Breast epithelium (tissue), 4 donors: ENCODE data around the gene NR2F2. TPM values are rescaled to one million over a fixed set of nuclear protein-coding genes. Genes with fewer than 3 reads are reported as not detected.
A peak's percentile ranks its signal among the peaks of the same experiment; 100 is the strongest.

Experiments
- DNase-seq, 2 donors: peaks; one replicate each; pipeline ENCODE4 v3.0.0-alpha.2; 2019; ENCODE audit warnings: low spot score in 2 of 2
- H3K27ac ChIP-seq, 2 donors: fragments of 200-600 bp; sonication (generic) in 1 of 2; one replicate each; pipeline ENCODE4 v1.5.1; 2016 to 2019; ENCODE audit warnings: mild to moderate bottlenecking in 1 of 2
- H3K27me3 ChIP-seq, 2 donors: fragments of 200-600 bp; sonication (generic) in 1 of 2; one replicate each; pipeline versions ENCODE4 v1.5.1 to v1.6.0; 2017 to 2019; ENCODE audit warnings: control low read depth in 1 of 2, mild to moderate bottlenecking in 1 of 2
- H3K36me3 ChIP-seq: fragments of 200-600 bp; one replicate; pipeline ENCODE4 v1.5.1; 2019
- H3K4me1 ChIP-seq, 2 donors: fragments of 200-600 bp; sonication (generic); one replicate each; pipeline ENCODE4 v1.5.1; 2016 to 2019; ENCODE audit warnings: control low read depth in 1 of 2
- H3K4me3 ChIP-seq, 3 donors: fragments of 200-600 bp; sonication (generic); 1 replicate in 2 of 3; 2 replicates in 1 of 3; pipeline ENCODE4 v1.5.1; 2016 to 2019; ENCODE audit warnings: mild to moderate bottlenecking in 3 of 3, moderate library complexity in 2 of 3
- H3K9me3 ChIP-seq, 2 donors: fragments of 200-600 bp; sonication (generic) in 1 of 2; one replicate each; pipeline ENCODE4 v1.5.1; 2016 to 2019; ENCODE audit warnings: control low read depth in 1 of 2
- POLR2A ChIP-seq: fragments of 450-650 bp; IDR thresholded peaks from one replicate; pipeline ENCODE4 v1.6.1; 2016; ENCODE audit warnings: antibody characterized with exemption, mild to moderate bottlenecking, moderate library complexity
- POLR2AphosphoS5 ChIP-seq, 3 donors: sonication (generic); formaldehyde crosslinking; IDR thresholded peaks; one replicate each; pipeline ENCODE4 v1.6.1; 2017; ENCODE audit warnings: antibody characterized with exemption in 3 of 3
- intact Hi-C: fragments of 100-400 bp; cut with DNase I; formaldehyde crosslinking; loops from one replicate; pipeline ENCODE4 v1.15.1; 2023; ENCODE audit warnings: low total_unique reads
- total RNA-seq, 3 donors: library from RNA; depleted of rRNA; stranded (reverse); fragments of >200 nt; gene quantifications; one replicate each; pipeline ENCODE4 v1.1.0, GENCODE V29; 2016
- TF ChIP-seq, protein P1 (sequence below), 3 donors: fragments of 450-650 bp; IDR thresholded peaks; one replicate each; pipeline ENCODE4 v1.5.1; 2016 to 2017; ENCODE audit warnings: antibody characterized with exemption in 3 of 3, mild to moderate bottlenecking in 3 of 3, moderate library complexity in 3 of 3

The NR2F2 gene
- total RNA-seq, 3 donors from 2014 or later = 13.2 to 22.9 (median 13.6) TPM

DNA sequence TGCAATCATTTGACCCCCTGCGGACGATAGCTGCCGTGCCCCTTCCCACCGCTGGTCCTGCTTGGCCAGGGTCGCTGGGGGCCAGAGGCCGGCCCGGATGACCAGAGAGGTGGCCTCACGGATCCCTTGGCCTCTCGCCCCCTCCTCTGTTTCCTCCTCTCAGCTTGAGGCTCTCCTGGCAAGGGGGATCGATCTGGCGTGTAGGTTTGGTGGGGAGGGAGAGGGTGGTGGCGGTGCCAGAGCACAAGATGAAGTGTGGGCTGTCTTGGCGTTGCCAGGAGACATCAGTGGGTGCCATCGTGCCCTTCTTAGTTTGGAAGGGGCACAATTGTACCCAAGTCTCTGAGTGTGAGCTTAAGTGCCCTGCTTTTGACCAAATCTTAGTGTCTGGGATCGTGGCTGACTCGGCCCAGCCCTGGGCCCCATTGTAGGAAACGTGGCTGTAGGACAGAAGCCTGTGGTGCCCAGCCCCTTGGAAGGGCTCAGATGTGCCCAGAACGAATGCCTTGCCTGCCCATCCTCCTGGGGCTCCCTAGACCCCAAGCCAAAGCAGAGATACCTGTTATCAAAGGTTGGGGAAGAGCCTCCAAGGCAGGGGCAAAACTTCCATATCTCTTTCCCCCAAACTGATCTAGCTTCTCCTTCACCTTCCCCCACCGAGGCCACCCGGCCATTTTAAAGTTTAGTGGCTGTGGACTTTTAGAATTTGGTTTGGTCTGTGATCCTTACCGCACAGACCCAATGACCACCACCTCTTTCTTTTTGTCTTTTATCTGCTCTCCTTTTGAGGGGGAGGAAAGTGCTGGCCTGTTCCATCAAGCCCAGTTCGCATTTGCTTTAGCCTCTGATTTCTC, 14.4 kb downstream of the NR2F2 start:
- H3K4me3 ChIP-seq = peak overlapping the region; percentile 55 to 89 (median 79)
- H3K9me3 ChIP-seq = no peaks in the 10 kb centered on the region
- no peaks in the 10 kb centered on the region for H3K36me3 ChIP-seq
- DNase-seq = no peak
- intact Hi-C loops = no loop called here
- peak overlapping the region; percentile 93 to 95 for H3K27ac ChIP-seq
- TF ChIP-seq, protein P1, sequence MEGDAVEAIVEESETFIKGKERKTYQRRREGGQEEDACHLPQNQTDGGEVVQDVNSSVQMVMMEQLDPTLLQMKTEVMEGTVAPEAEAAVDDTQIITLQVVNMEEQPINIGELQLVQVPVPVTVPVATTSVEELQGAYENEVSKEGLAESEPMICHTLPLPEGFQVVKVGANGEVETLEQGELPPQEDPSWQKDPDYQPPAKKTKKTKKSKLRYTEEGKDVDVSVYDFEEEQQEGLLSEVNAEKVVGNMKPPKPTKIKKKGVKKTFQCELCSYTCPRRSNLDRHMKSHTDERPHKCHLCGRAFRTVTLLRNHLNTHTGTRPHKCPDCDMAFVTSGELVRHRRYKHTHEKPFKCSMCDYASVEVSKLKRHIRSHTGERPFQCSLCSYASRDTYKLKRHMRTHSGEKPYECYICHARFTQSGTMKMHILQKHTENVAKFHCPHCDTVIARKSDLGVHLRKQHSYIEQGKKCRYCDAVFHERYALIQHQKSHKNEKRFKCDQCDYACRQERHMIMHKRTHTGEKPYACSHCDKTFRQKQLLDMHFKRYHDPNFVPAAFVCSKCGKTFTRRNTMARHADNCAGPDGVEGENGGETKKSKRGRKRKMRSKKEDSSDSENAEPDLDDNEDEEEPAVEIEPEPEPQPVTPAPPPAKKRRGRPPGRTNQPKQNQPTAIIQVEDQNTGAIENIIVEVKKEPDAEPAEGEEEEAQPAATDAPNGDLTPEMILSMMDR (IDR thresholded peaks at IDR 0.05) = no peak
- no peak for TF ChIP-seq POLR2A
- TF ChIP-seq POLR2AphosphoS5 (IDR thresholded peaks at IDR 0.05) = no peak
- no peaks in the 10 kb centered on the region for H3K27me3 ChIP-seq
- peaks cover 0 to 4% of the 10 kb centered on the region in 2 donors for H3K4me1 ChIP-seq

DNA sequence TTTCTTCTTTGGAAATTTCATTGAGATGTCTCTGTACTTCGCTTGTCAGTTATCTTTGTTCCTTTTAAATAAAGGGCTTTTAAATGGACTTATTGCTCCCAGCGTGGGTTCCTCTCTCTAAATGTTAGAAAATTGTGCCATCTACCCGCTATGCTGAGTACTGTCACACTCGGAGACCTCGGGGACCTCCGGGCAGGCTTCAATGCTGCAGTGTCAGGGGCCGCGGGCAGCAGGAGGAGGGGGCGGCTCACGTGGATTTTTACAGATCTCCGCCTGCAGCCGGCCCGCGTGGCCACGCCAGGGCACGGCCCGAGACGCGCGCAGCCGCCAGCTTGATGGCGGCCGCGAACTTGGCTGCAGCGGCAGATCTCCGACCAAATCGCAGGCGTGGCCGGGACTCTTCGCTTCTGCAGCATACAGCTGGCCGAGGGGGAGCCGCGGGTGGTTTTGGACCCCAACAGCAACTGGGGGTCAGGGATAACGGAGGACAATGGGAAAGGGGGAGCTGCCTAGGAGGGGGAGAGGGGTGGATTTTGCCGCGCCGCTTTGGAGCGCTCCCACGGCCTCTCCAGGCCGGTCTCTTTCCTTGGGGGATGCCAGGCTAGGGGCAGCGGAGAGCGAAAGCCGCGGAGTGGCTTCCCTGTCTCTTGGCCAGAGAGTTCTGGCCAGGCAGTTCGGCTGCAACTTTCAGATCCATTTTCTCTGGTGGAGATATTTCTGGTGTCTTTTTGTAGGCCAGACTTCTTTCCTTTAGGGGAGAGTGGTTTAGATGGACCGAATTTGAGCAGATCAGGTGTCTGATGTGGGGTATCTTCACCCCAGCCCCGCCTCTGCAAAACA, 15.3 kb downstream of the NR2F2 start:
- Histone ChIP-seq H3K4me3 (peak overlapping the region; percentile 55 to 89 (median 79)), H3K27ac (peak overlapping the region; percentile 93 to 95), H3K36me3 (no peaks in the 10 kb centered on the region), H3K27me3 (no peaks in the 10 kb centered on the region), H3K9me3 (no peaks in the 10 kb centered on the region), H3K4me1 (peaks cover 0 to 4% of the 10 kb centered on the region in 2 donors)
- intact Hi-C loops = no loop called here
- peak in 1 of 2 donors; percentile 61 for DNase-seq
- peak in 2 of 3 donors; percentile 55 to 65 for TF ChIP-seq POLR2AphosphoS5 (IDR thresholded peaks at IDR 0.05)
- TF ChIP-seq POLR2A = no peak
- TF ChIP-seq, protein P1 (IDR thresholded peaks at IDR 0.05) = peak; percentile 17 to 65 (median 60)

DNA sequence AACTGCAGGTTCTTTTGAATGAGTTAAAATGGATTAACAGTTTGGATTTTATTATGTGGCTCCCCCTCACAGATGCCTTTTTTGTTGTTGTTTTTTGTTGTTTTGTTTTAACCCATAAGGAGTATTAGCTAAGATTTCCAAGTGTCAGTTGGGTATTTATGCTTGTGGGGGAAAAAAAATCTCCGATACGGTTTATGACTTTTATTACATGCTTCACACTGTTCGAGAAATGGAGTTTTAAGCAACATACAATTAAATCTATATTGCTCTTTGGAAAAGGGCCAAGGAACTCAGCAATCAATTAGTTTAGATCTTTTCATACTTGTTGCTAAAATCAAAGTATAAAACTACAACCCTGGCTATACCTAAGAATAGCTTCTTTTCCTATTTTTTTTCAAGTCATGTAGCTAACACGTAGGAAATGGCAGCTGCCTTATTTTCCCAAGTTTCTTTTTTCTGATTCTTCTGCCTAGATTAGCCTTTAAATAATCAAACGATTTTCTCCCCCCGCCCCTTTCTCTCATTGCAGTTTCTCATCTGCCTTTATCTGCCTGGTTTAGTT, 16.0 kb downstream of the NR2F2 start:
- no peak for DNase-seq
- Histone ChIP-seq H3K36me3 (no peaks in the 10 kb centered on the region), H3K4me3 (peak overlapping the region; percentile 55 to 89 (median 79)), H3K27me3 (no peaks in the 10 kb centered on the region), H3K27ac (peak overlapping the region; percentile 93 to 95), H3K4me1 (peaks cover 0 to 4% of the 10 kb centered on the region in 2 donors), H3K9me3 (no peaks in the 10 kb centered on the region)
- no peak for TF ChIP-seq POLR2A
- TF ChIP-seq POLR2AphosphoS5 (IDR thresholded peaks at IDR 0.05) = no peak
- TF ChIP-seq, protein P1 (IDR thresholded peaks at IDR 0.05) = no peak
- intact Hi-C loops = no loop called here

DNA sequence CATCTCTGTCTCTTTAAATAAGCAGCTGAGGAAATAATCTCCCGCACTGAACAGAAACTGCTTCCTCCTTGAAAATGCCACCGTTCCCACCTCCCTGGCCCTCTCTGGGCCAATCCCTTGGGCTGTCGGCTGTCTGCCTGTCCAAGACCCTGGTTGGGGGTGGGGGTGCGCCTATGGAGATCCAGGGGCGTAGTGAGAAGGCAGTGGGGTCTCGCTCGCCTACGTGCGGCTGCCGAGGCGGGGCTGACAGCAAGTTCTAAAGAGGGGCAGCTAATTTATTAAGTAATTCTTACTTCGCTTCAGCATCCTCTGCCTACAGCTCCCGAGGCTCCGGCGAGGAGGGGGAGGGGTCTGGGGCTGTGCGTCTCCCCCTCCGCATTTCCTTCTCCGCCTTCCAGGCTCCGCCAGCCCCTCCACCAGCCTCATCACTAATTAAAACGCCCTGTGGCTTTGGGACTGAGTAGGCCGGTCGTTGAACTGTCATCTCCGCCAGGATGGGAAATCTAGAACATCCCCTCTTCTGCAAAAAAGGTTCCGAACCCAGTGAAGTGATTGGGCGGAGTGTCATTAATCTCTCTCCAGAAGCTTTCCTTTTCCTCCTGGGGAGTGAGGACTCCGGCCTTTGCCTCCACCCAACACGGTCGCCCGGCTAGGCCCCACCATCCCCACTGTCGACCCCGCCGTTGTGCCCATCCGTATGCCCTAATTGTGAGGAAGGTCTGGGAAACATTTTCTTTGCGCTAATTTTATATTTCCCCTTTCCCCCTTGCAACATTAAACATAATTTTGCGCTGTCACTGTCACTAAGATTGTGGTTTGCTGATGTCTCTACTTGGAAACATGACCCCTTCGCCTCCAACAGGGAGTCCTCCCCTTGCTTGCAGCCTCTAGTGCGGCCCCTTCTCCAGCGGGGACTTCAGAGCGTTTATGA, 16.9 kb downstream of the NR2F2 start:
- no peak for DNase-seq
- H3K4me1 ChIP-seq = peaks cover 0 to 4% of the 10 kb centered on the region in 2 donors
- no peak for TF ChIP-seq POLR2AphosphoS5 (IDR thresholded peaks at IDR 0.05)
- TF ChIP-seq, protein P1 (IDR thresholded peaks at IDR 0.05) = no peak
- no peak for TF ChIP-seq POLR2A
- H3K4me3 ChIP-seq = peak overlapping the region; percentile 34 to 89 (median 35)
- no peaks in the 10 kb centered on the region for H3K36me3 ChIP-seq
- H3K27ac ChIP-seq = peak overlapping the region; percentile 89 to 93
- intact Hi-C loops = no loop called here
- no peaks in the 10 kb centered on the region for H3K27me3 ChIP-seq
- H3K9me3 ChIP-seq = no peaks in the 10 kb centered on the region
